Measurements from ENCODE around the gene TSC22D1.

TSC22D1 gene

DNA sequence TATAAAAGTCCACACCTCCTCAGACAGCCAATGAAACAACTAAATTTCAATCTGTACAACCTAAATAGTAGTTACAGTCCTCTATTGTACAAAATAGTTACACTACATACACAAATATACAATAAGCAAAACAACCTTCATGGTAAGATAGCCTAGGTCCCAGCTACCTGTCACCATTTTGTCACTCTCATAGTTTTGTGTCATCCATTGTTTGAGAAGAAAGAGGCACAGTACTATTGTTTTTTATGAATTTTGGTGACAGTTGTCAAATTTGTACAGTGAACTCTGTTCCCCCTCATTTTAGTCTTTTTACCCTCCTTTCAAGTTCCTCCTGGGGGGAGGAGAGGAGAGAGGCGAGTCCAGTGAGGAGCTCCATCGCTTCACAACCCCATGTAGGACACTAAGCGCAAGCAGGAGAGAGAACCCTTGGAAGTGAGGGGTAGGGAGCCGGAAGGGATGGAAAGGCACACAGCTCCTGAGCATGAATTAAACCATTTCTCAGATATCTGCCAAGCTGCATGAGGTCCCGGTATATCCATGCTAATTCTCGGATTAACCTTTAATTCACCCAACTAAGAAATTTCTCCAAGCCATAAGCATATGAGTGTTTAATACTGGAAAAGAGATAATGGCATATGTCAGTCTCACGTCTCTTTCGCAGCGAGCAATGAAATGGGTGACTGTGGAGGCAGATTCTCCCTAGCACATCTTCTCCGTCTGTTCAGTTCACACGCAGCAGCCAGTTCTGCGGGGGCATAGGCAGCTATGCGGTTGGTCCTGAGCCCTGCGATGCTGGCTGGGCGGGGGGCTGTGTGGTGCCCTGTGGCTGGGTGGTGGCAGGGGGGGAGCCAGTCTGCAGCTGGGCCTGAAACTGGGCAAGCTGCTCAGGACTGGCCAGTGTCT lies 142.0 kb downstream of the TSC22D1 start:
- Mint-ChIP-seq H3K27ac (no peak overlapping the region), H3K4me3 (no peak overlapping the region), H3K4me1 (ENCODE audit: low read depth) (peaks cover 20% of the 10 kb centered on the region), H3K27me3 (ENCODE audit: low read depth) (peaks cover 65% of the 10 kb centered on the region), H3K36me3 (ENCODE audit: low read depth) (no peaks in the 10 kb centered on the region), H3K9me3 (no peaks in the 10 kb centered on the region)
- no peak for DNase-seq (ENCODE audit: low spot score)

DNA sequence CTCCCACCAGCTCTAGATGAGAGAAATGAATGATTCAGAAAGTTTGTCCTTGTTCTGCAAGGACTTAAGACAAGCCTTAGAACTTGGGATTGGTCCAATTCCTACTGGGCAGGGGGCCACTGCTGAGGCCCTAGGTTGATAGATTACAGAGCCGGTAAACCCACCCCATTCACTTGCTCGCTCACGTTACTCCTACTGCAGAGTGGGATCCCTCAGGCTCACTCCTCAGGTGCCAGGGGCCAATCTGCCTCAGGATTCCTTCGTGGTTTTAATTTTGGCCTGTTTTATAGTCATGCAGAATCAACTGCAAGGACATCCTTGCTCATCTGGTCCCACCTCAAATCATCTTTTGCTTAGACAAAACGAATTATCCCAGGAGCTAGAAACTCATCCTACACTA lies 143.5 kb downstream of the TSC22D1 start:
- Mint-ChIP-seq H3K9me3 (no peaks in the 10 kb centered on the region), H3K27ac (no peak overlapping the region), H3K27me3 (ENCODE audit: low read depth) (peaks cover 57% of the 10 kb centered on the region), H3K4me1 (ENCODE audit: low read depth) (peaks cover 20% of the 10 kb centered on the region), H3K36me3 (ENCODE audit: low read depth) (no peaks in the 10 kb centered on the region), H3K4me3 (no peak overlapping the region)
- DNase-seq (ENCODE audit: low spot score), result no peak

DNA sequence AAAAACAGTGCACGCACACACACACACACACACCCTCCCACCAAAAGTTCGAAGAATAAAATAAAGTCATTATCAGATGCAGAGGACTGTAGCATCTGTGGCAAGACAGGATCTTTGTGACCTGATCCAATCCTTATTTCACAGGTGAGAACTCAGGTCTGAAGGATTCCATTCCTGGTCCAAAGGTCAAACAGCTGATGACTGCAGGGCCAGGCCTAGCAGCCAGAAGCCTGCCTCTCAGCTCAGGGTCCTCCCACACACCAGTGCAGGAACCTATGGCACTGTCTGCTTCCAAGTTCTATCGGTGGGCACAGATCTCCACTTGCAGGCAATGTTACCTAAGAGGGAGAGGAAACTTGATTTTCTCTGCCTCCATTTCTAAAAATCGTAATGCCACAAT lies 145.0 kb downstream of the TSC22D1 start:
- no peak overlapping the region for H3K4me3 Mint-ChIP-seq
- no peaks in the 10 kb centered on the region for H3K36me3 Mint-ChIP-seq (ENCODE audit: low read depth)
- H3K9me3 Mint-ChIP-seq, result no peaks in the 10 kb centered on the region
- peaks cover 46% of the 10 kb centered on the region for H3K27me3 Mint-ChIP-seq (ENCODE audit: low read depth)
- H3K4me1 Mint-ChIP-seq (ENCODE audit: low read depth), result peaks cover 12% of the 10 kb centered on the region
- no peak for DNase-seq (ENCODE audit: low spot score)
- no peak overlapping the region for H3K27ac Mint-ChIP-seq

DNA sequence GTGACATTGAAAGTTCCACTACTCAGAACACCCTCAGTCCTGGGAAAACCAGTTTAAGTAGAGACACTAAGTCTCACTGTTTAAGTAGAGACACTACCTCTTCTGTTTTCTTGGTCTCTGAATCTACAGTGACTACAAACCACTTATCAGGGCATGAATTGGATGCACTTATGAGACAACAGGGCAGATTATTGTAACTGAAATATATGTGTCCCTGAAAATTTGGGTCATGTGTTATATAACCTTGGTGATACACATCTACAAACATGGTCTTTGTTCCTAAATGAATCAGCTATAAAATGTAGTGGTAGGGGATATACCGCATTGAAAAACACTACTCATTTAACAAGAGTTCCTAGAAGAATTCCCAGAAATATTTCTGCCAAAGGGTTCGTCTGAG lies 146.8 kb downstream of the TSC22D1 start:
- H3K4me3 Mint-ChIP-seq, result no peak overlapping the region
- no peak for DNase-seq (ENCODE audit: low spot score)
- no peak overlapping the region for H3K27ac Mint-ChIP-seq
- no peaks in the 10 kb centered on the region for H3K36me3 Mint-ChIP-seq (ENCODE audit: low read depth)
- H3K27me3 Mint-ChIP-seq (ENCODE audit: low read depth), result peaks cover 29% of the 10 kb centered on the region
- no peaks in the 10 kb centered on the region for H3K9me3 Mint-ChIP-seq
- no peaks in the 10 kb centered on the region for H3K4me1 Mint-ChIP-seq (ENCODE audit: low read depth)

DNA sequence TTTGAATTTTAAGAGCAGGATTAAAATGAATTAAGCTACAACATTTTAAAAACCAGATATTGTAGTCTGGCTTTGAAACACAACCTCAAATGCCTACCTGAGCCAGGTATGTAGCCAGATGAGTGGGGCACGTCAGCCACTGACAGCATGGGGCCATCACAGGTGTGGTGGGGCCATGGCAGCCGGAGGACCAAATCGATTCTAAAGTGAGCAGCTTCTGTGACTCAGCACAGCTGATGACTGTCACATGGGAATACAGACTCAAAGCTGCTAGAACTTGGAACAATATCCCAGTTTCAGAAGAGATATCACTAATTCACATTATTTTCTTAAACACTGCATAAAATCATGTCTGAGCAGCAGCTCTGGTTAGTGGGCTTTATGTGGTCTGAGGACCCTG lies 149.7 kb downstream of the TSC22D1 start:
- H3K27ac Mint-ChIP-seq, result no peak overlapping the region
- no peaks in the 10 kb centered on the region for H3K36me3 Mint-ChIP-seq (ENCODE audit: low read depth)

DNA sequence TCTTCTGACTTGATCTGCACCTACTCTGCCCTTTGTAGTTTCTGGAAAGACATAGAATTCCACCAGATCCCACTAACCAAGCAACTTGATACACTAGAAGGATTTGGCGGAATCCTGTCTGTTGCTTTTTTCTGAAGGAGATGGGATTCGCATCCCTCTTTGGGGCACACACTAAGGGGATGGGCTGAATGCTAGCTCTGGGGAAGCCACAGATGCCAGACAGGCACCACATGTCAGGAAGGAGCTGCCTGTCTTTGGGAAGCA lies 150.4 kb downstream of the TSC22D1 start:
- H3K36me3 Mint-ChIP-seq (ENCODE audit: low read depth), result no peaks in the 10 kb centered on the region

More for the DNA sequence above, 149.7 kb downstream of the TSC22D1 start:
- Mint-ChIP-seq H3K4me3 (no peak overlapping the region), H3K9me3 (no peaks in the 10 kb centered on the region), H3K4me1 (ENCODE audit: low read depth) (no peaks in the 10 kb centered on the region), H3K27me3 (ENCODE audit: low read depth) (peaks cover 22% of the 10 kb centered on the region)
- DNase-seq (ENCODE audit: low spot score), result no peak

DNA sequence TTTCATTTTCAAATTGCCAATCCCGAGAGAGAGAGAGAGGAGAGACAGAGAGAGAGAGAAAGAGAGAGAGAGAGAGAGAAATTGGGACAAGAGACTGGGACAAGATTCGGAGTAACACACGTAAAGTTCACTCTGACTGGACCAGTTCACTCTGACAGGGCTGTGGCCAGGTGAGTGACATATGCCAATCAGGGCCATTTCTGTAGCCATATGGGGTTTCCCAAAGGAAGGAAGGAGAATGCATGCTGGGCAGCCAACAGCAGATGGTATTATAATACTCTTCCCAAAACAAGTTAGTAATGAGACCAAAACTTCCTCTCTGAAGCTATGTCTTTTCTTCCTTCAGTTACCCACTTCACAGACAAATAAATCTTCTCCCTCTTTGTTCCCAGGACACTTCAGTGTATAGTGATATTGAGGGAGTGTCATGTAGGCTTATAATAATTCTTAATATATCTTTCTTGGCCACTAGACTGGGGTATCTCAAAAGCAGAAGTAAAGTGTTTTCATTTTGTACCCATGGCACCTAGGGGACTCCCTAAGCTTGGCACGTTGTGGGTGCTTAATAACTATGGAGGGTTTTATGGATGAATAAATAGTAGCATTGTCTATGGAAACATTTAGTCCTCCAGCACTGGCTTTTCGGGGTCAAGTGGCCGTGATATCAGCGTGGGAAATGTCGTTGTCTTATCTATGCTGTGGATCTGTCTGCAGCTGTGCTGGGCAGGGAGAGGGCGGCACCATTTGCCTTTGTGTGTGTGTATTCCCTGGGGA lies 150.9 kb downstream of the TSC22D1 start:
- Mint-ChIP-seq H3K27ac (no peak overlapping the region), H3K9me3 (no peaks in the 10 kb centered on the region), H3K27me3 (ENCODE audit: low read depth) (peaks cover 21% of the 10 kb centered on the region), H3K4me1 (ENCODE audit: low read depth) (no peaks in the 10 kb centered on the region), H3K4me3 (no peak overlapping the region), H3K36me3 (ENCODE audit: low read depth) (no peaks in the 10 kb centered on the region)
- DNase-seq (ENCODE audit: low spot score), result no peak

More for the DNA sequence above, 150.4 kb downstream of the TSC22D1 start:
- Mint-ChIP-seq H3K4me1 (ENCODE audit: low read depth) (no peaks in the 10 kb centered on the region), H3K4me3 (no peak overlapping the region), H3K27me3 (ENCODE audit: low read depth) (peaks cover 19% of the 10 kb centered on the region), H3K9me3 (no peaks in the 10 kb centered on the region), H3K27ac (no peak overlapping the region)
- DNase-seq (ENCODE audit: low spot score), result no peak

DNA sequence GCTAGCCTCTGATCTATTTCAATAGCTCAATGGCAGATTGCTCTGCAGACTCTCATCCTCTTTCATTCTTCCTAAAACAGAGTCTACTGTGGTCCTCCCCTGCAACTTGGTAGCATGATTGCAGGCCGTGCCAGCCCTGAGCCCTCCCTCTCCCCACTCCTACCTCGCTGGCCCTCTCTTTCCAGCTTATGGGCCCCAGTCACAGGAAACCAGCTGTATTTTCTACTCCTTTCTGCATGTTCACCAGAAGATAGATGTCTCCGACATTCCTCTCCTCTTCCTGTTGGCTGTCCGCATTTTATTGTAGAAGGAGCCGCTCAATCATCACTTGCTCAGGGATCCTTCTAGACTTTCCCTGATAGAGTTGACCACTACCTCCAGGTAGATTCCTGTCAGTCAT lies 152.3 kb downstream of the TSC22D1 start:
- Mint-ChIP-seq H3K4me3 (no peak overlapping the region), H3K36me3 (ENCODE audit: low read depth) (no peaks in the 10 kb centered on the region), H3K4me1 (ENCODE audit: low read depth) (no peaks in the 10 kb centered on the region), H3K9me3 (no peaks in the 10 kb centered on the region), H3K27ac (no peak overlapping the region), H3K27me3 (ENCODE audit: low read depth) (peaks cover 21% of the 10 kb centered on the region)
- no peak for DNase-seq (ENCODE audit: low spot score)

DNA sequence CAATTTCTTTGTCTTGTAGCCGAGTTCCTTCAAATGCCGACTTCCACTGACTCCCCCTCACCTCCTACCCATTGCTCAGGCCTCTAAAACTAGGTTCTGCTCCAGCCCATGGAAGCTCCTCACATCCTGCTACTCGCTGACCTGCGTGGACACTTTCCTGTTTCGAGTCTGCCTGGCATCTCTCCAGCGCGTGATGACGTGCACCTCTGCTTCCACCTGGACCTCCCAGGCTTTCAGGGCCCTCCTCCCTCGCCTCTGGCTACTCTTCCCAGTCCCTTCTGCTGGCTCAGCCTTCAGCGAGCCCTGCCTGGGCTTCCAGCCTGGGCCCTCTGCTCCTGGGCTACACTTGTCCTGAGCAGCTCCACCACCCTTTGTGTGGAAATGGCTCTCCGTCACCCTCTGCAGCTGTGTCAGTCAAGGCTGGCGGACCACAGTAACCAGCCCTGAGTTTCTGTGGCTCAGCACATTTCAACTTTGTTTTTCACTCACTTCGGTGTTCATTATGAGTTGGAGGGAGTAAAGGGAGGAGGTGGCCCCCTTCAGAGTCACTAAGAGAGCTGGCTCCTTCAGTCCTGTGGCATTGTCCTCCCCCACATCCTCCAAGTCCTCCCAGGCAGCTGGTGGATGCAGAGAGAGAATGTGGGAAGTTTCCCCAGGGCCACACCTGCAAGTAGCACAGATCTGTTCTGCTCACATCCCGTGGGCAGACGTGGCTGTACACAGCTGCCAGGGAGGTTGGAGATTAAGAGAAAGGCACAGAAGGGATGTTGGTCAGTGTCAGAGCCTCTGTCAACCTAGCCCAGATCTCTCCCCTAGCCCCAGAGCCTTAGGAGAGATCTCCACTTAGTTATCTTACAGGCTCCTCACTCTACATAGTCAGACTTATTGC lies 153.1 kb downstream of the TSC22D1 start:
- Mint-ChIP-seq H3K9me3 (no peaks in the 10 kb centered on the region), H3K27me3 (ENCODE audit: low read depth) (peaks cover 21% of the 10 kb centered on the region), H3K4me3 (no peak overlapping the region), H3K27ac (no peak overlapping the region), H3K36me3 (ENCODE audit: low read depth) (no peaks in the 10 kb centered on the region), H3K4me1 (ENCODE audit: low read depth) (no peaks in the 10 kb centered on the region)
- no peak for DNase-seq (ENCODE audit: low spot score)

DNA sequence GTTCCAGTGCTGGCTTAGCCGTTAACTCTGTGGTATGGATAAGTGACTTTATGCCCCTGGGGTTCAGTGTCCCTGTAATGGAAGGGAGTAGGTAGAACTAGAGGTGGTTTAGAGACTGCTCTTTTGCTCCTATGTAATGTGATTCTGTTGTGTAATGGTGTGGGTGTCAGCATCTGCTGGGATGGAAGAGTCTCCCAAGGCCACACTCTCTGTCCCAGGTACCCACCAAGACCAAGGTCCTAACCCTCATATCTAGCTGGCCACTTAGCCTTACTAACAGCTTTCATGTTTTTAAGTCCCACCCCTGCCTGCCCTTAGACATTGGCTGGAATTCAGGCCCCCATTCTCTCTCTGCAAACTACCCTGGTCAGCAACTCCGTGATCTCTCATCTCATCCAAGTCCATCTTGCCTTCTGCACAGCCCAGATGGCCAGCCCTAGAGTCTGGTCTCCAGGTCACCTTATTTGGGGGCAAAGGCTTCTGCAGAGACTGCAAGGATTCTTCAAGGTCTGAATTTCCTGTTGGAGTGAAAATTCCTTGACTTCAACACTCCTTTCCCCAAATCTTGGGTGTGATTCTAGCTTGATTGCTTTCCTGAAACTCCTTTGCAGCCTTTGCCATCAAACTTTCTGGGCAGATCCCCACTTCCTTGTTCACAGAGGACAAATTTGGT lies 154.1 kb downstream of the TSC22D1 start:
- no peak for DNase-seq (ENCODE audit: low spot score)
- Mint-ChIP-seq H3K36me3 (ENCODE audit: low read depth) (no peaks in the 10 kb centered on the region), H3K27me3 (ENCODE audit: low read depth) (peaks cover 20% of the 10 kb centered on the region), H3K4me3 (no peak overlapping the region), H3K27ac (no peak overlapping the region), H3K4me1 (ENCODE audit: low read depth) (no peaks in the 10 kb centered on the region), H3K9me3 (no peaks in the 10 kb centered on the region)

DNA sequence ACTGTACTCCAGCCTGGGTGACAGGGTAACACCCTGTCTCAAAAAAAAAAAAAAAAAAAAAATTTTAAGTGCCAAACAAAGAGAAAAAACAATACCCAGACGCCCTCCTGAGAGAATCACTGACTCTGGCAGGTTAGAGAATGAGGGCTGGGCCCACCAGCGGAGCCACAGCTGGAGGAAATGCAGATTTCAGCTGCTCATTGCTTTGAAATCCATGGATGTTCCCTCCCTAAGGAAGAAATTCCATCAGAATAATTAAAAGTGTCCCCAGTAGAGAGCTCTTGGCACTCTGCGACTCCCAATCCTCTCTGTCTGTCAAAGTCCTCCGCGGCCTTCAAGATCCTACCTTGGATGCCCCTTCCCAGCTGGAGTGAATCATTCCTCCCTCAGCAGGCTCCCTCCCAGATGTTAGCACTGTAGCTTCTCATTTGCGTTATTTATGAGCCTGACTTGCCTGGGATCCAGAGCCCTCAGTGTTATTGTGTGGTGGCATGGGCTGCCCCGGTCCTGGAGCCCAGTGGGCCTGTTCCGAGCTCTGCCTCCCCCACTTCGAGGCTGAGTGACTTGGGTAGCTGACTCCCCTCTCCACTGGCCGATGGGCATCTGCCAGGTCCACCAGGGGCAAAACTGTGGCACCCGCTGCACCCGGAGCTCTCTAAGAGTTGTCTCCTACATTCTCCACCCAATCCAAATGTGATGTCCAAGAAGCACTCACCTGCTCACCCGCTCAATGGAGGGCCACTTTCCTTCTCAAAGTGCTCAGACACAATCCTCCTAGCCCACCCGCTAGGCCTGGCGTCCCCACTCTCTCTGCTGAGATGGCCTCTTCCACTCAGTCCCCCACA lies 155.5 kb downstream of the TSC22D1 start:
- Mint-ChIP-seq H3K36me3 (ENCODE audit: low read depth) (no peaks in the 10 kb centered on the region), H3K4me1 (ENCODE audit: low read depth) (no peaks in the 10 kb centered on the region), H3K4me3 (no peak overlapping the region), H3K27ac (no peak overlapping the region), H3K27me3 (ENCODE audit: low read depth) (peaks cover 20% of the 10 kb centered on the region), H3K9me3 (no peaks in the 10 kb centered on the region)
- no peak for DNase-seq (ENCODE audit: low spot score)

DNA sequence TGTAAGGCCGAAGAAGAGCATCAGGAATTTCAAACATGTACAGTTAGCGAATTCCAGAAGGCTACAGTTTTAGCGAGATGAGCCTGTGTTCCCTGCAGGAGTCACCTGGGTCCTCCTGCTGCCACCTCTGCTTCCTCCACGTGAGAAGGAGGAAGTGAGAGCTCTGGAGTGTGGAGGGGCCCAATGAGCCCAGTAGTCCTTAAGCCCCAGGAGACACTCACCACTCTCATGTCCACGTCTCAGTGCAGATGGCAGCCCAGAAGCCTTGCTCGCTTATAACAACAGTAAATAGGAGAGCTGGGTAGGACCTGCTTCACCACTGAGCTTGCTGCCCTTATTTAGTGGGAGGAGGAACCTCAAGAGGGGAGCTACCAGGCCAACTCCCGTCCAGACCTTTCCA lies 158.3 kb downstream of the TSC22D1 start:
- H3K4me3 Mint-ChIP-seq, result no peak overlapping the region
- no peaks in the 10 kb centered on the region for H3K36me3 Mint-ChIP-seq (ENCODE audit: low read depth)
- H3K4me1 Mint-ChIP-seq (ENCODE audit: low read depth), result no peaks in the 10 kb centered on the region
- no peaks in the 10 kb centered on the region for H3K9me3 Mint-ChIP-seq
- H3K27me3 Mint-ChIP-seq (ENCODE audit: low read depth), result peaks cover 10% of the 10 kb centered on the region
- H3K27ac Mint-ChIP-seq, result no peak overlapping the region
- DNase-seq (ENCODE audit: low spot score), result no peak

DNA sequence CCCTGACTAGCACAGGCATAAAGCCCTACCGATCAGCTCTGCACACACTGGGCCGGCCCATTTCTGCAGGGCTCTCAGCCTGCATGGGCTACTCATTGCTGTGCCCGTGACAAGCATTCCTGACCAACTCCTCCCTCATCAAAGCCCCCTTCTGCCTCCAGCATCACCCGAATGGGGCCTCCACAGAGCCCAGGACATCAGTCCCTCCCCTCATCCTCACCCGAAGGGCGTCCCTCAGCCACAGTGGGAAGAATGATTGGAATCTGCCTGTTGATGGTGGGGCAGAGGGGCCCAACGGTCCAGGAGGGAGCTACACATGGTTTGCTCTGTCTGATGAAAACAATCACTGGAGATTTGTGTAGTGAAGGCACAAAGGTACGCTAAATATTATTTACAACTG lies 158.7 kb downstream of the TSC22D1 start:
- H3K27me3 Mint-ChIP-seq (ENCODE audit: low read depth), result peaks cover 7% of the 10 kb centered on the region
- H3K4me3 Mint-ChIP-seq, result no peak overlapping the region
- DNase-seq (ENCODE audit: low spot score), result no peak
- H3K27ac Mint-ChIP-seq, result no peak overlapping the region
- no peaks in the 10 kb centered on the region for H3K36me3 Mint-ChIP-seq (ENCODE audit: low read depth)
- no peaks in the 10 kb centered on the region for H3K9me3 Mint-ChIP-seq
- no peaks in the 10 kb centered on the region for H3K4me1 Mint-ChIP-seq (ENCODE audit: low read depth)

All from T-helper 2 cell treated with Interferon-gamma antibody and Interleukin-4, amounts not matched to agents 5 μg/mL and 100 μg/mL, for 36 hours (primary cell).